Thoracic aorta (tissue), 2 donors: ENCODE data around the gene TRMT11. TPM values are rescaled to one million over a fixed set of nuclear protein-coding genes. Genes with fewer than 3 reads are reported as not detected.

Experiments
- ATAC-seq: fragments of 150-250 bp; one replicate; pipeline ENCODE4 v1.8.0; 2017; ENCODE audit warnings: low read depth; ENCODE audit not compliant: insufficient number of reproducible peaks, low FRiP score
- DNase-seq: peaks from one replicate; pipeline ENCODE4 v3.0.0-alpha.2; 2020; ENCODE audit warnings: low spot score
- H3K27ac ChIP-seq, 2 donors: fragments of 200-600 bp; sonication (generic); 1 replicate in 1 of 2; 2 replicates in 1 of 2; pipeline ENCODE4 v1.5.1; 2016; ENCODE audit warnings: mild to moderate bottlenecking in 2 of 2, moderate library complexity in 2 of 2
- H3K27me3 ChIP-seq: fragments of 200-600 bp; sonication (generic); replicated peaks from 2 replicates; pipeline ENCODE4 v1.6.0; 2016; ENCODE audit warnings: mild to moderate bottlenecking; ENCODE audit not compliant: insufficient read depth
- H3K36me3 ChIP-seq: fragments of 200-600 bp; sonication (generic); one replicate; pipeline ENCODE4 v1.5.1; 2016
- H3K4me1 ChIP-seq, 2 donors: fragments of 200-600 bp; sonication (generic); 1 replicate in 1 of 2; 2 replicates in 1 of 2; pipeline versions ENCODE4 v1.5.1 to v1.6.0; 2016; ENCODE audit warnings: low read depth in 2 of 2, mild to moderate bottlenecking in 1 of 2; ENCODE audit not compliant: control insufficient read depth in 1 of 2
- H3K4me3 ChIP-seq: fragments of 200-600 bp; sonication (generic); 2 replicates; pipeline ENCODE4 v1.5.1; 2016; ENCODE audit warnings: mild to moderate bottlenecking
- H3K9me3 ChIP-seq: fragments of 200-600 bp; sonication (generic); 2 replicates; pipeline ENCODE4 v1.5.1; 2016
- CTCF ChIP-seq: fragments of 200-600 bp; sonication (generic); IDR thresholded peaks from one replicate; pipeline ENCODE4 v1.5.1; 2019; ENCODE audit warnings: antibody characterized with exemption
- total RNA-seq, 2 donors: library from RNA; depleted of rRNA; stranded (reverse); fragments of >200 nt; gene quantifications; one replicate each; pipeline versions ENCODE4 v1.1.0 to v1.2.3, GENCODE V29; 2016

The TRMT11 gene
- total RNA-seq, 2 donors from 2014 or later: 33.6 to 54.0 TPM

- no peak for TF ChIP-seq CTCF
- Histone ChIP-seq H3K27ac (no peak overlapping the region), H3K27me3 (no peaks in the 10 kb centered on the region), H3K9me3 (no peaks in the 10 kb centered on the region), H3K4me1 (peaks cover 23 to 35% of the 10 kb centered on the region in 2 donors), H3K4me3 (no peak overlapping the region), H3K36me3 (no peaks in the 10 kb centered on the region)
- ATAC-seq (no peak), DNase-seq (no peak)
These were observed 43.4 kb upstream of the TRMT11 start for GRCh38 chr6:125942672-125943527.

- no peak for TF ChIP-seq CTCF
- ATAC-seq: no peak
- H3K4me3 ChIP-seq: peak overlapping the region; percentile 17
These were observed 42.6 kb upstream of the TRMT11 start for GRCh38 chr6:125943528-125944433.

GRCh38 chr6:125944434-125944816 is 41.9 kb upstream of the TRMT11 start:
- Histone ChIP-seq H3K36me3 (no peaks in the 10 kb centered on the region), H3K4me1 (peaks cover 23 to 35% of the 10 kb centered on the region in 2 donors), H3K27ac (peak overlapping the region; percentile 19 to 66), H3K9me3 (no peaks in the 10 kb centered on the region), H3K27me3 (no peaks in the 10 kb centered on the region), H3K4me3 (peak overlapping the region; percentile 17)
- ATAC-seq (peak; percentile 62), DNase-seq (no peak)
- TF ChIP-seq CTCF: no peak

More at GRCh38 chr6:125943528-125944433, 42.6 kb upstream of the TRMT11 start:
- Histone ChIP-seq H3K36me3 (no peaks in the 10 kb centered on the region), H3K27me3 (no peaks in the 10 kb centered on the region), H3K27ac (peak overlapping the region; percentile 19 to 66), H3K9me3 (no peaks in the 10 kb centered on the region), H3K4me1 (peaks cover 23 to 35% of the 10 kb centered on the region in 2 donors)
- no peak for DNase-seq

GRCh38 chr6:125944896-125945295 is 41.4 kb upstream of the TRMT11 start:
- no peaks in the 10 kb centered on the region for H3K27me3 ChIP-seq
- no peaks in the 10 kb centered on the region for H3K9me3 ChIP-seq
- TF ChIP-seq CTCF: no peak
- ATAC-seq (no peak), DNase-seq (no peak)
- peaks cover 23 to 35% of the 10 kb centered on the region in 2 donors for H3K4me1 ChIP-seq
- H3K4me3 ChIP-seq: no peak overlapping the region
- H3K36me3 ChIP-seq: no peaks in the 10 kb centered on the region
- H3K27ac ChIP-seq: peak overlapping the region; percentile 47 to 66
